H1 (cell line): ENCODE results near the gene KCNQ2.

Source experiments
- BRCA1 ChIP-seq: IDR thresholded peaks from 2 replicates; pipeline ENCODE4 v1.6.1; 2012; ENCODE audit warnings: low read depth, low read length, improper control_type of control experiment
- MAX ChIP-seq: IDR thresholded peaks from 2 replicates; pipeline ENCODE4 v1.6.1; 2012; ENCODE audit warnings: inconsistent platforms
- POLR2AphosphoS5 ChIP-seq: IDR thresholded peaks from 2 replicates; pipeline ENCODE4 v1.6.1; 2011; ENCODE audit warnings: low read depth, low read length
- POU5F1 ChIP-seq: IDR thresholded peaks from 2 replicates; pipeline ENCODE4 v1.6.1; 2011; ENCODE audit warnings: low read depth, mild to moderate bottlenecking, low read length, moderate library complexity
- RXRA ChIP-seq: IDR thresholded peaks from 2 replicates; pipeline ENCODE4 v1.6.1; 2011; ENCODE audit warnings: low read depth, mild to moderate bottlenecking, low read length, moderate library complexity; ENCODE audit not compliant: insufficient read depth
- TAF1 ChIP-seq: IDR thresholded peaks from 2 replicates; pipeline ENCODE4 v1.6.1; 2011; ENCODE audit warnings: mild to moderate bottlenecking, low read depth, low read length
- TF ChIP-seq, protein P1 (sequence below), 3 experiments: IDR thresholded peaks; 1 replicate in 2 of 3; 2 replicates in 1 of 3; pipeline versions ENCODE4 v1.5.1 to v1.6.1; 2011; ENCODE audit warnings: low read length in 3 of 3, mild to moderate bottlenecking in 3 of 3, inconsistent platforms in 2 of 3, low read depth in 1 of 3, moderate library complexity in 1 of 3; ENCODE audit not compliant: insufficient read depth in 1 of 3; ENCODE audit errors: control extremely low read depth in 1 of 3
- TF ChIP-seq, protein P2 (sequence below): IDR thresholded peaks from 2 replicates; pipeline ENCODE4 v1.6.1; 2011; ENCODE audit warnings: low read length, improper control_type of control experiment
- TF ChIP-seq, protein P3 (sequence below): IDR thresholded peaks from 2 replicates; pipeline ENCODE4 v1.6.1; 2011; ENCODE audit warnings: low read depth, mild to moderate bottlenecking, low read length; ENCODE audit not compliant: insufficient read depth

GRCh38 chr20:63475209-63475608 is 2.8 kb upstream of the KCNQ2 start:
- TF ChIP-seq, protein P1, sequence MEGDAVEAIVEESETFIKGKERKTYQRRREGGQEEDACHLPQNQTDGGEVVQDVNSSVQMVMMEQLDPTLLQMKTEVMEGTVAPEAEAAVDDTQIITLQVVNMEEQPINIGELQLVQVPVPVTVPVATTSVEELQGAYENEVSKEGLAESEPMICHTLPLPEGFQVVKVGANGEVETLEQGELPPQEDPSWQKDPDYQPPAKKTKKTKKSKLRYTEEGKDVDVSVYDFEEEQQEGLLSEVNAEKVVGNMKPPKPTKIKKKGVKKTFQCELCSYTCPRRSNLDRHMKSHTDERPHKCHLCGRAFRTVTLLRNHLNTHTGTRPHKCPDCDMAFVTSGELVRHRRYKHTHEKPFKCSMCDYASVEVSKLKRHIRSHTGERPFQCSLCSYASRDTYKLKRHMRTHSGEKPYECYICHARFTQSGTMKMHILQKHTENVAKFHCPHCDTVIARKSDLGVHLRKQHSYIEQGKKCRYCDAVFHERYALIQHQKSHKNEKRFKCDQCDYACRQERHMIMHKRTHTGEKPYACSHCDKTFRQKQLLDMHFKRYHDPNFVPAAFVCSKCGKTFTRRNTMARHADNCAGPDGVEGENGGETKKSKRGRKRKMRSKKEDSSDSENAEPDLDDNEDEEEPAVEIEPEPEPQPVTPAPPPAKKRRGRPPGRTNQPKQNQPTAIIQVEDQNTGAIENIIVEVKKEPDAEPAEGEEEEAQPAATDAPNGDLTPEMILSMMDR (IDR thresholded peaks at IDR 0.05; ENCODE audit: control extremely low read depth in 1 of 3, insufficient read depth in 1 of 3, low read depth in 1 of 3, low read length in 3 of 3): no peak
- TF ChIP-seq BRCA1 (no peak), RXRA (no peak), TAF1 (no peak), POU5F1 (no peak), MAX (peak; percentile 57), POLR2AphosphoS5 (no peak)
- TF ChIP-seq, protein P2, sequence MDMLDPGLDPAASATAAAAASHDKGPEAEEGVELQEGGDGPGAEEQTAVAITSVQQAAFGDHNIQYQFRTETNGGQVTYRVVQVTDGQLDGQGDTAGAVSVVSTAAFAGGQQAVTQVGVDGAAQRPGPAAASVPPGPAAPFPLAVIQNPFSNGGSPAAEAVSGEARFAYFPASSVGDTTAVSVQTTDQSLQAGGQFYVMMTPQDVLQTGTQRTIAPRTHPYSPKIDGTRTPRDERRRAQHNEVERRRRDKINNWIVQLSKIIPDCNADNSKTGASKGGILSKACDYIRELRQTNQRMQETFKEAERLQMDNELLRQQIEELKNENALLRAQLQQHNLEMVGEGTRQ: no peak
- TF ChIP-seq, protein P3, sequence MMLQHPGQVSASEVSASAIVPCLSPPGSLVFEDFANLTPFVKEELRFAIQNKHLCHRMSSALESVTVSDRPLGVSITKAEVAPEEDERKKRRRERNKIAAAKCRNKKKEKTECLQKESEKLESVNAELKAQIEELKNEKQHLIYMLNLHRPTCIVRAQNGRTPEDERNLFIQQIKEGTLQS: no peak
